CD4-positive, CD25-positive, alpha-beta regulatory T cell (primary cell): Measurements from ENCODE around the gene TM4SF5. TPM values are rescaled to one million over a fixed set of nuclear protein-coding genes. Genes with fewer than 3 reads are reported as not detected.

Source experiments
- ATAC-seq, 2 donors: fragments of 150-1000 bp; cut with Tn5 transposase; one replicate each; pipeline ENCODE4 v1.10.0; 2021; ENCODE audit warnings: low read depth in 2 of 2, moderate number of reproducible peaks in 2 of 2, moderate library complexity in 1 of 2
- DNase-seq, 3 donors: peaks; one replicate each; pipeline versions ENCODE4 v3.0.0 to v3.0.0-alpha.2; 2012 to 2022; ENCODE audit warnings: mixed read lengths in 1 of 3
- H3K27ac ChIP-seq: one replicate; pipeline ENCODE4 v1.7.0; 2013; ENCODE audit warnings: mild to moderate bottlenecking, low read length; ENCODE audit not compliant: insufficient read depth, poor library complexity, severe bottlenecking
- H3K27me3 ChIP-seq: one replicate; pipeline ENCODE4 v1.7.0; 2013; ENCODE audit warnings: low read length; ENCODE audit not compliant: control insufficient read depth, insufficient read depth
- H3K36me3 ChIP-seq: one replicate; pipeline ENCODE4 v1.7.0; 2013; ENCODE audit warnings: mild to moderate bottlenecking, low read length, moderate library complexity; ENCODE audit not compliant: control insufficient read depth, insufficient read depth
- H3K4me1 ChIP-seq: 2 replicates; pipeline ENCODE4 v1.7.0; 2013; ENCODE audit warnings: mild to moderate bottlenecking, low read length; ENCODE audit not compliant: insufficient read depth, control insufficient read depth, poor library complexity, severe bottlenecking
- H3K4me3 ChIP-seq: one replicate; pipeline ENCODE4 v1.7.0; 2013; ENCODE audit warnings: low read depth, mild to moderate bottlenecking, low read length, moderate library complexity
- H3K9me3 ChIP-seq, 2 experiments: 1 replicate in 1 of 2; 2 replicates in 1 of 2; pipeline ENCODE4 v1.7.0; 2013; ENCODE audit warnings: low read length in 2 of 2, mild to moderate bottlenecking in 1 of 2, moderate library complexity in 1 of 2; ENCODE audit not compliant: control insufficient read depth in 2 of 2
- H3K27ac Mint-ChIP-seq, 3 donors: one replicate each; pipeline ENCODE4 v1.8.0; 2020 to 2022; ENCODE audit warnings: mild to moderate bottlenecking in 3 of 3, mixed read lengths in 3 of 3, moderate library complexity in 2 of 3
- H3K27me3 Mint-ChIP-seq: one replicate; pipeline ENCODE4 v1.8.0; 2022; ENCODE audit warnings: mild to moderate bottlenecking, mixed read lengths
- H3K36me3 Mint-ChIP-seq: one replicate; pipeline ENCODE4 v1.8.0; 2020; ENCODE audit warnings: mixed read lengths
- H3K4me1 Mint-ChIP-seq, 4 donors: one replicate each; pipeline ENCODE4 v1.8.0; 2020 to 2022; ENCODE audit warnings: mixed read lengths in 4 of 4, mild to moderate bottlenecking in 1 of 4
- H3K4me3 Mint-ChIP-seq, 4 donors: one replicate each; pipeline ENCODE4 v1.8.0; 2020 to 2022; ENCODE audit warnings: mild to moderate bottlenecking in 4 of 4, mixed read lengths in 4 of 4, moderate library complexity in 3 of 4
- H3K9me3 Mint-ChIP-seq, 7 donors: one replicate each; pipeline ENCODE4 v1.8.0; 2020 to 2022; ENCODE audit warnings: mixed read lengths in 7 of 7, mild to moderate bottlenecking in 3 of 7, moderate library complexity in 2 of 7
- polyA plus RNA-seq, 4 donors: library from polyadenylated mRNA; unstranded; fragments of 300-500 nt; fragmentation: Illumina TruSeq; gene quantifications; one replicate each; pipeline ENCODE4 v1.2.3, GENCODE V29; 2021
- total RNA-seq: library from RNA; stranded (reverse); gene quantifications from one replicate; pipeline ENCODE4 v1.2.3, GENCODE V29; 2022

The TM4SF5 gene
- total and polyA plus RNA-seq, 5 donors from 2014 or later = not detected

DNA sequence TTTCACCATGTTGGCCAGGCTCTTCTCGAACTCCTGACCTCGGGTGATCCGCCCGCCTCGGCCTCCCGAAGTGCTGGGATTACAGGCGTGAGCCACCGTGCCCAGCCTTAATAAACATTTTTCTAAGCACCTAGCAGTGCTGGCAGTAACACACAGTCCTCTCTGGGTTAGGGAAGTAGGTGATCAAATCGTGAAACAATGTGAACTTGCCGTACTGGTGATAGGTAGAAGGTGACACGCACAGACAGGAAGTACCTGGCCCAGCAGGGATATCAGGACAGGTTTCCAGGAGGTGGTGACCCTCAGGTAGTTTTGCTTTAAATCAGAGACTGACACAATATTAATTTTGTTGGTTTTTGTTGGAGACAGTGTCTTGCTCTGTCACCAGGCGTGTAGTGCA is 39.8 kb downstream of the TM4SF5 start:
- Mint-ChIP-seq H3K4me1 (peaks cover under 1 to 16% (median 10%) of the 10 kb centered on the region in 4 donors), H3K27ac (no peak overlapping the region), H3K9me3 (no peaks in the 10 kb centered on the region), H3K36me3 (peaks cover 17% of the 10 kb centered on the region), H3K4me3 (peak overlapping the region in 1 of 4 donors; percentile 70), H3K27me3 (no peaks in the 10 kb centered on the region)
- DNase-seq = no peak
- H3K9me3 ChIP-seq = no peaks in the 10 kb centered on the region
- H3K27me3 ChIP-seq = no peaks in the 10 kb centered on the region
- H3K27ac ChIP-seq = no peak overlapping the region
- peaks cover 8% of the 10 kb centered on the region for H3K4me1 ChIP-seq
- peaks cover 9% of the 10 kb centered on the region for H3K36me3 ChIP-seq
- ATAC-seq = no peak
- no peak overlapping the region for H3K4me3 ChIP-seq

DNA sequence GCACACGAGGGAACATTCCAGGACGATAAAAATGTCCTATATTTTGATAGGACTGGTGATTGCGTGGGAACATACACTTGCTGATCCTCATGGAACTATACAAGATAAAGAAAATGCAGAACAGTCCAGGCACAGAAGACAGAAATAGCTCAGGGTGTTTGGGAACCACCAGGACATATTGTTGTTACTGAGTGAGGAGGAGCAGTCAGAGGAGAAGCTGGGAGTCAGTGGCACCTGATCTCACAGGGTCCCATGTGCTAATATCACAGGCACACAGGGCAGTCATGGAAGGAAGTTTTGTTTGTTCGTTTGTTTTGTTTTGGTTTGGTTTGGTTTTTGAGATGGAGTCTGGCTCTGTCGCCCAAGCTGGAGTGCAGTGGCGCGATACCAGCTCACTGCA is 41.0 kb downstream of the TM4SF5 start:
- Histone ChIP-seq H3K27me3 (no peaks in the 10 kb centered on the region), H3K9me3 (no peaks in the 10 kb centered on the region), H3K4me3 (no peak overlapping the region), H3K36me3 (peaks cover 9% of the 10 kb centered on the region), H3K27ac (no peak overlapping the region), H3K4me1 (peaks cover 4% of the 10 kb centered on the region)
- Mint-ChIP-seq H3K36me3 (peaks cover 17% of the 10 kb centered on the region), H3K27ac (no peak overlapping the region), H3K4me3 (peak overlapping the region in 2 of 4 donors; percentile 27 to 58), H3K4me1 (peaks cover 0 to 13% (median 8%) of the 10 kb centered on the region in 4 donors), H3K27me3 (no peaks in the 10 kb centered on the region), H3K9me3 (no peaks in the 10 kb centered on the region)
- ATAC-seq (no peak), DNase-seq (no peak)

DNA sequence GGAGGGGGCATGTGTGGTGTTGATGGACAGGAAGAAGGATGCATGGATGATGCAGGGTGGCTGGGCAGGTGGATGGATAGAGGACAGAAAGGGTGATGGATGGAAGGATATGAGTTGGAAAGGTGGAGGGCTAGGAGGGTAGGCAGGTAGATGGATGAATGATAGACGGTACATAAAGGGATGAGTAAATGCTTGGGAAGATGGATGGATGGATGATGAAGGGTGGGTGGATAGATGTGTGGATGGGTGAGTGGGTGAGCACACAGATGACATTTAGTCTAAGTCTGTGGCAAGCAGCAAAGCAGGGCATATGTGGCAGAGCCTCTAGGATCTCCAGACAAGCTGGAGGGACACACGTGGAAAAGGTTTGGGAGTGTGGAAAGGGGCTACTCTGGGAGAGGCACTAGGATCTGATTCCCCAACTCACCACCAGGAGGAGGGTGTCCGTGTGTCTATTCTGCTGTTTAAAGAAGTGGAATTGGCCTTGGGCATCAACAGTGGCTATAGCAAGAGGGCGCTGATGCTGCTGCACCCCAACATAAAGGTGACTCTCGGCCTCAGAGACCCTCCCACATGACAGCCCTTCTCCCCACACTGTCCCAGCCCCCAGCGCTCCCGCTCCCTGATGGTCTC is 43.5 kb downstream of the TM4SF5 start:
- Histone ChIP-seq H3K4me3 (no peak overlapping the region), H3K9me3 (no peaks in the 10 kb centered on the region), H3K27ac (no peak overlapping the region), H3K27me3 (no peaks in the 10 kb centered on the region), H3K4me1 (no peaks in the 10 kb centered on the region), H3K36me3 (peaks cover 5% of the 10 kb centered on the region)
- H3K36me3 Mint-ChIP-seq = peaks cover 18% of the 10 kb centered on the region
- no peak overlapping the region for H3K27ac Mint-ChIP-seq
- DNase-seq (no peak), ATAC-seq (no peak)
- no peaks in the 10 kb centered on the region for H3K9me3 Mint-ChIP-seq
- H3K27me3 Mint-ChIP-seq = no peaks in the 10 kb centered on the region
- H3K4me1 Mint-ChIP-seq = peaks cover 0 to 5% (median 1%) of the 10 kb centered on the region in 4 donors
- no peak overlapping the region for H3K4me3 Mint-ChIP-seq

DNA sequence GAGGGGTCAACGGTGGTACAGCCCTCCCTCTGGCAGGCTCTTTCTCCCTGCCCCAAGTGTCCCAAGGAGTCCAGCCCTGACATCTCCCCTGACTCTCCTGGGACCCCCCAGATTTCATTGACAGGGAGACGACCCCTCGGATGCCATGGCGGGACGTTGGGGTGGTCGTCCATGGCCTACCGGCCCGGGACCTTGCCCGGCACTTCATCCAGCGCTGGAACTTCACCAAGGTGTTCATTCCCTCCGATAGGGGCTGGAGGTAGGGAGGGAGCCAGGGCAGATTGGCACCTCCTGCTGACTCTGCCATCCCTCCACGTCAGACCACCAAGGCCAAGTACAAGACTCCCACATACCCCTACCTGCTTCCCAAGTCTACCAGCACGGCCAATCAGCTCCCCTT is 45.1 kb downstream of the TM4SF5 start:
- no peak for DNase-seq
- H3K4me3 ChIP-seq = no peak overlapping the region
- Mint-ChIP-seq H3K27me3 (no peaks in the 10 kb centered on the region), H3K4me1 (peaks cover 0 to 2% (median 0%) of the 10 kb centered on the region in 4 donors), H3K36me3 (peaks cover 14% of the 10 kb centered on the region), H3K27ac (no peak overlapping the region), H3K4me3 (no peak overlapping the region), H3K9me3 (no peaks in the 10 kb centered on the region)
- H3K9me3 ChIP-seq = no peaks in the 10 kb centered on the region
- no peak overlapping the region for H3K27ac ChIP-seq
- H3K4me1 ChIP-seq = no peaks in the 10 kb centered on the region
- H3K36me3 ChIP-seq = peaks cover 5% of the 10 kb centered on the region
- no peak for ATAC-seq
- H3K27me3 ChIP-seq = no peaks in the 10 kb centered on the region

DNA sequence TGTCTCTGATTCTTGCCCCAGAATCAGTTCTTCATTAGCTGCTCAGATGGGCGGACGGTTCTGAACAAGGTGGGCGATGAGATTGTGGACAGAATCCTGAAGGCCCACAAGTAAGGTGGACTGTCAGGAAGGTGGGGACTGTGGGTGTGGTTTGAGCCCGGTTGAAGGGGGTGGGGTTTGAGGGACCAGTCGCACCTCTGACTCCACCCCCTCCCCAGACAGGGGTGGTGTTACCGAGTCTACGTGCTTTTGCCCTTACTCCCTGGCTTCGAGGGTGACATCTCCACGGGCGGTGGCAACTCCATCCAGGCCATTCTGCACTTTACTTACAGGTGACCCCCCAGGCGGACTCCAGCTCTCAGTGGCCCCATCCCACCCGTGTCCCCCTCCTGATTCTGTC is 46.6 kb downstream of the TM4SF5 start:
- H3K27ac ChIP-seq = no peak overlapping the region
- peaks cover 14% of the 10 kb centered on the region for H3K36me3 Mint-ChIP-seq
- H3K4me1 ChIP-seq = no peaks in the 10 kb centered on the region
- H3K36me3 ChIP-seq = peaks cover 5% of the 10 kb centered on the region
- no peaks in the 10 kb centered on the region for H3K27me3 Mint-ChIP-seq
- H3K27me3 ChIP-seq = no peaks in the 10 kb centered on the region
- peaks cover 0 to 2% (median 0%) of the 10 kb centered on the region in 4 donors for H3K4me1 Mint-ChIP-seq
- no peak overlapping the region for H3K4me3 Mint-ChIP-seq
- no peaks in the 10 kb centered on the region for H3K9me3 Mint-ChIP-seq
- no peak for ATAC-seq
- DNase-seq = no peak
- H3K27ac Mint-ChIP-seq = no peak overlapping the region
- H3K9me3 ChIP-seq = no peaks in the 10 kb centered on the region
- no peak overlapping the region for H3K4me3 ChIP-seq

- Histone ChIP-seq H3K27ac (no peak overlapping the region), H3K4me3 (no peak overlapping the region), H3K36me3 (no peaks in the 10 kb centered on the region), H3K4me1 (no peaks in the 10 kb centered on the region), H3K27me3 (no peaks in the 10 kb centered on the region), H3K9me3 (no peaks in the 10 kb centered on the region)
- H3K9me3 Mint-ChIP-seq = no peaks in the 10 kb centered on the region
- H3K27me3 Mint-ChIP-seq = no peaks in the 10 kb centered on the region
- H3K4me1 Mint-ChIP-seq = peaks cover 0 to 2% (median 0%) of the 10 kb centered on the region in 4 donors
- H3K4me3 Mint-ChIP-seq = no peak overlapping the region
- peaks cover 5% of the 10 kb centered on the region for H3K36me3 Mint-ChIP-seq
- ATAC-seq = no peak
- DNase-seq = no peak
- no peak overlapping the region for H3K27ac Mint-ChIP-seq
Measured at GRCh38 chr17:4822835-4823234, 51.1 kb downstream of the TM4SF5 start.

GRCh38 chr17:4823373-4824089 is 51.8 kb downstream of the TM4SF5 start:
- Mint-ChIP-seq H3K9me3 (no peaks in the 10 kb centered on the region), H3K36me3 (peaks cover 5% of the 10 kb centered on the region), H3K27me3 (no peaks in the 10 kb centered on the region), H3K4me3 (no peak overlapping the region), H3K4me1 (peaks cover 0 to 2% (median 0%) of the 10 kb centered on the region in 4 donors), H3K27ac (no peak overlapping the region)
- Histone ChIP-seq H3K4me1 (no peaks in the 10 kb centered on the region), H3K4me3 (no peak overlapping the region), H3K27me3 (no peaks in the 10 kb centered on the region), H3K27ac (no peak overlapping the region), H3K36me3 (no peaks in the 10 kb centered on the region), H3K9me3 (no peaks in the 10 kb centered on the region)
- DNase-seq = no peak
- ATAC-seq = no peak

GRCh38 chr17:4827399-4827798 is 55.7 kb downstream of the TM4SF5 start:
- Mint-ChIP-seq H3K27me3 (no peaks in the 10 kb centered on the region), H3K36me3 (peaks cover 4% of the 10 kb centered on the region), H3K27ac (no peak overlapping the region), H3K4me1 (no peaks in the 10 kb centered on the region), H3K9me3 (no peaks in the 10 kb centered on the region), H3K4me3 (no peak overlapping the region)
- DNase-seq (no peak), ATAC-seq (no peak)
- Histone ChIP-seq H3K9me3 (no peaks in the 10 kb centered on the region), H3K4me1 (no peaks in the 10 kb centered on the region), H3K27ac (no peak overlapping the region), H3K36me3 (no peaks in the 10 kb centered on the region), H3K27me3 (no peaks in the 10 kb centered on the region), H3K4me3 (no peak overlapping the region)
